NCI-H2171 (cell line): ENCODE data around the gene POU2AF1.

Experiments
- DNase-seq: peaks from one replicate; lab custom pipeline; 2025; lab: John Stamatoyannopoulos, UW

The POU2AF1 gene

DNA sequence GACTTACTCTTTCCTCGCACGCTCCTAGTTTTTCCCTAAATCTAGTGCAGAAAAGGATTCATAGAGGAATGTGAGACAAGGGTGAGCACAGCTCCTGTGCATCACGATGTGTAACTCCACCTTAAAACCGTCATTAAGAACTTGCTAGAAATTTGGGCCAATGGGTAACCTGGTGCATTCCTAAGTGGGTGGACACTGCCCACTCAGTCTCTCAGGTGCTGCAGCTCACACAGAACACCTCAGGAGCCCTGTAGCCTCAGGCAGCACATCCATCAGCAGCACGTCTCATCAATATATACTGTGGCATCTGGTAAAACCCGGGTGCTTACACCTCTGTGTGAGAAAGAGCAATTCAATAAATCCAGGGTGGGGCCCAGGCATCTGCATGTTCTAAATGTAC is 68.4 kb downstream of the POU2AF1 start:
- DNase-seq: no peak

DNA sequence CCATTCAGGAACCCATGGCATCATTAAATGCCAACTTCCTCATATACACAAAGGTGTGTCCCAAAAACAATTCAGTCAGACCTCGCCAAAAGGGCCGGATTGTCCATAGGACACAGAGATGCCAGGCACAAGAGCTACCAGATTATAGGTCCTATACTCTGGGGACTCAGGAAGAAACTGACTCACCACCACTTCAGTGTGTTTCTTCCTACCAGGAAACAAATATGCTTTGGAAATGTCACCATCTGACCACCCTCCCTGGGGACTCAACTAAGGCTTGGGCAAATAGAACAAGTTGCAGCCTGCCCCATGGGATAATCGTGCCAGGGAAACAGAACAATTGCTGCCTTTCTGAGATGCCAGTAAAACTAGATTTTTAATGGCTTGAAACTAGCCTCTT is 69.0 kb downstream of the POU2AF1 start:
- peak; percentile 90 for DNase-seq

DNA sequence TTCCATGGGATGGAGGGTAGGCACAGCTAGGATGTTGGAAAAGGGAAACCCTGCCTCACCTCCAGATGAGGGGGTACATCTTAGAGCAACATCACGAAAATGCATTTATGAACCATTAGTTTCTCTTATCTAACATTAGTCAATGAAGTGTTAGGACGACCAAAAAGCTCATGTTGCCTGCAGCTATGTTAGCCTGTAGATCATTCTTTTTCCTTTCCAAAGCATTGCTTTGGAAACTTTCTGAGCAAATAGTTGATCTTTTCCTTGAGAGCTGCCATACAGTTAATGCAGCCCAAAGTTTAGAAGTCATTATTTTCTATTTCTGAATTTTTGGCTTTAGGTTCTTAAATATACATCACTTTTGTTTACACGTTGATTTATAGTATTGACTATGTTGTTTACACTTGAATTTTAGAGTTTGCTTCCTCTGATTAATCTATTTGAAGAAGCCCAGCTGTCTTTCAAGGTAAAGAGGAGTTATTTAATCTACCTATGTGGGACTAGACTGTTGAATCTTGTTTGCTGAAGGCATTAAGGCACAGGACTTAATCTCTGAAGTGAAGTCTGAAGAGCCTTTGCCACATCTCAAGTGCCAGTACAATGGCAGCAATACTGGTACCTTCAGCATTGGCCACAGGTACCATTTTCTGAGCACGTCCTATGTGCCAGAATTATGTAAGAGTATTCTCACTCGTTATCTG is 69.7 kb downstream of the POU2AF1 start:
- DNase-seq: no peak

DNA sequence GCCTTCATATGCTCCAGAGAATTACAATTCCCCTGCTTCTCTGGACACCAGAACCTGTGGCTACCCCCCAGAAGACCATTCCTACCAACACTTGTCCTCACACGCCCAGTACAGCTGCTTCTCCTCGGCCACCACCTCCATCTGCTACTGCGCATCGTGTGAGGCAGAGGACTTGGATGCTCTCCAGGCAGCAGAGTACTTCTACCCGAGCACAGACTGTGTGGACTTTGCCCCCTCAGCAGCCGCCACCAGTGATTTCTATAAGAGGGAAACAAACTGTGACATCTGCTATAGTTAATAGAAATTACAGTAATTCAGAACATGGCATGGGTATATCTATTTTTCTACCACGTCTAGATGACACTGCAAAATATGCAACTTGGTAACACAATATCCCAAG is 70.9 kb downstream of the POU2AF1 start:
- peak; percentile 91 for DNase-seq

DNA sequence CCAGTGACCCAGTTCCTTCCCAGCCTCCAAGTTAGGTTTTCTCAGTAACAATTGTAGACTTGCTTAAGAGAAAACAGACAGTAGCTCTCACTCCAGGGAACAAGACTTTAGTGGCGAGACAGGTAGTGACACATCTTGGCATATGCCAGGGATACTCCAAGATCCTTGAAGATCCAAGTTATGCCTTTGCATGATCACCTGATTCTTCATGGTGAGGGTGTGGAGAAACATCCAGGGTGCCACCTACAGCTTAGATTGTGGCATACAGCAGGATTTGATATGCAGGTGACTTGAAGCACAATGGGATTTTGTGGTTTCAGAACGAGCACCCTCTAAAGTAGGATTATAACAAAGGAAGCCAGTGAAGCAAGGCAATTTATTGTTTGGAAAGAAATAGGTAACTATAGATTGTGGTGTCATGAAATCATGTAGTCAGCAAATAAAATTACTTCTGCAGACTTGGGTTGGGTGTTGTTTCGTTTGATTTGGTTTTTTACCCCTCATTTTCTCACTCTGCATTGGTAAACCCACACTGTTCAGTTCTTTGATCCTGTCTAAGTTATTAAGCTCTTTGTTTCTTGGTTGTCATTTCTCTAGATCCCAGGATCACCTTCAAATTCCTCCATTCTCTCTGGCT is 71.5 kb downstream of the POU2AF1 start:
- peak; percentile 31 for DNase-seq

DNA sequence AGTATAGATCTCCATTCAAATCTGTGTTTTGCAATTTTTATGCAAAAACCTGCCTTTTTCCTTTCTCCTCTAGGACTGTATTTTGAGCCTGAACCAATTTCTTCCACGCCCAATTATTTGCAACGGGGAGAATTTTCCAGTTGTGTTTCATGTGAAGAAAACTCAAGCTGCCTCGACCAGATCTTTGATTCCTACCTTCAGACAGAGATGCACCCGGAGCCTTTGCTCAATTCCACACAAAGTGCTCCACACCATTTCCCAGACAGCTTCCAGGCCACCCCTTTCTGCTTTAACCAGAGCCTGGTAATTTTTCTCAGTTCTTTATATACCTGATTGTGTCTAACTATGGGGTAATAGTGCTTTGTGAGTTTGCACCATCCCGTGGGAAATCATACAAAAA is 72.8 kb downstream of the POU2AF1 start:
- no peak for DNase-seq

DNA sequence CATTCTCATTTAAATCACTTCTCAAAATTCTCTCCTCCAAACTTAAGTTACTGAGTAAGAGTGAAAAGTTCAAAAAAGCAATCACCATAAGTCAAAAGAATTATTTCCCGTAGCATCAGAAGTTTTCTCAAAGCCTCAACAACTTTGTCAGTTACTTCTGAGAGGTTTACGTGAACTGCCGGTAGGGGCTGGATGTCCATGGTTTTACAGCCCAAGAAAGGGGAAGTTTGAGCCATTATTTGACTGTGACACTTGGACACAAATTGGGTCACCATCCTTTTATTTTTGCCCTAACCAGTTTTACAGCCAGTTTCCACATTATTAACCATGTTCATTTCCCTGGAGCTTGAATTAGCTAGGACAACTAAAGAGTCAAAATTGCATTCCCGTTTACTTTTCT is 73.2 kb downstream of the POU2AF1 start:
- DNase-seq: no peak

DNA sequence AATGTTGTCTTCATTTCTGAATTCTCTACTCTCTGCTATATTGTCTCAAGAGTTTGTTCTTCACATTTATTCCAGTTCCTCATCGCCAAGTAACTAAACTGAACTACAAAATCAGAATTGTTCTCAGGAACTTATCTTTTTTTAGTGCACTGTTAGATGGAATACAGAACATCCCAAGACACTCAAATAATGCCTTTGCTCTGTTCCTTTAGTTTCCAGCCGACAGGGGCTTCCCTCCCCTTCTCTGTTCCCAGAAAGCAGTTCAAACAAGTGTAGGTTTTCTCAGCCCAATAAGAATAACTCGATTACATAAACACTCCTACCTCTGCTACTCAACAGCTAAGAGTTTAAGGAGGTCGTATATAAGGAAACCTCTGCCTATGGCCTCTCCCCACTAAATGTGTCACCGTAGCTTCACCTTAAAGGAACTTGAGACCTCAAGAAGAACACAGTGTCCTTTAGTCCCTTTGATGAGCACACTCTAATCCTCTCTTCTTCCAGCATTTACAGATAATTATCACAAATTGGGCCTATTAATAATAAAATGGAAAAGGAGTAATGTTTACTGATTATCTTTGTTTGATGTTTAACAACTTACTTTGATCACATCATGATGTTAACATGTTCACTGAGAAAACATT is 73.8 kb downstream of the POU2AF1 start:
- DNase-seq: no peak

DNA sequence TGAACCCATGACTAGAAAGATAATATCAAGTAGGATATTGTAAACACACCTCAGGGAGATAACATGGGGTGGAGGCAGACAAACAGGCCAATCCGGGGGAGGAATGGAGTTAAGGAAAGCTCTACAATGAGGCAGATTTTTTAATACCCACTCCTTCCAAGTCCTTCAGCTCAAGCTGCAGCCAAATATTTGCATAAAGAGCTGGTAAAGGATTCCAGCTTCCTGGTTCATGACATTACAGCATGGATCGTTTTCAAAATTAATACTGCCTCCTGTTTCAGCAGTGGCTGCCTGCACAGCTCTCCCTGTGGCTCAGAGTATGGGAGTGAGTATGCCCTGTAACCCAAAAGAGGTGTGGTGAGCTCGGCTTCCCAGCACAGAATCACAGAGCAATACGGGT is 75.6 kb downstream of the POU2AF1 start:
- DNase-seq: peak; percentile 45

DNA sequence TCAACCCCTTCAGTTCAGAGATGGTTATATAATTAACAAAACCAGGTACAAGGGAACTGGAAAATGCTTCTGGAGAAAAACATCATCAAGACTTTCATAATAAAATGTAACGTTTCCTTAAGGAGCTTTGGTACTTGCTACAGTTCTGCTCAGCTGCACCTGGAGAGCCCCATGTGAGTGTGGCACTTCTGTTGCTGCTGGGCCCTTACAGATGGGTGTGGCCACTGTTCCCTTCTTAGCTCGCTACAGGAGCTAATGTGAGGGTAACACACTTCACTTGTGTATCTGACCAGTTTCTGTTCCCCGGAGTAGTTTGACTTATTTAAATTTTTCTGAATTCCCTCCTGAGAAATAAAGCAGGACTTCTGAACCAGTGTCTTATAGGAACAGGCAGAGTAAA is 76.8 kb downstream of the POU2AF1 start:
- DNase-seq: peak; percentile 29
